Neural cell (in vitro differentiated cells): ENCODE measurements around the gene RABGAP1L. TPM values are rescaled to one million over a fixed set of nuclear protein-coding genes. Genes with fewer than 3 reads are reported as not detected.

Source experiments
- H2AFZ ChIP-seq: fragments of 200-600, 300-800 bp; sonication (generic), shearing (Covaris generic); 2 replicates; pipeline ENCODE4 v1.6.0; 2014; ENCODE audit warnings: low read depth, mild to moderate bottlenecking, antibody characterized with exemption, low read length, moderate library complexity
- H3F3A ChIP-seq: fragments of 200-600 bp; shearing (Covaris generic); 2 replicates; pipeline ENCODE4 v1.6.1; 2016; ENCODE audit warnings: mild to moderate bottlenecking, moderate library complexity, mixed read lengths, antibody characterized with exemption, low read length; ENCODE audit not compliant: insufficient read depth, poor library complexity, severe bottlenecking
- H3K27ac ChIP-seq: fragments of 200-600, 300-800 bp; sonication (generic), shearing (Covaris generic); 2 replicates; pipeline ENCODE4 v1.5.1; 2014; ENCODE audit warnings: mild to moderate bottlenecking, low read length, moderate library complexity
- H3K27me3 ChIP-seq: fragments of 300-800, 200-600 bp; sonication (generic), shearing (Covaris generic); 2 replicates; pipeline ENCODE4 v1.6.0; 2014; ENCODE audit warnings: mild to moderate bottlenecking, low read depth, low read length, moderate library complexity; ENCODE audit not compliant: insufficient read depth
- H3K36me3 ChIP-seq: fragments of 300-800, 200-600 bp; sonication (generic), shearing (Covaris generic); 2 replicates; pipeline ENCODE4 v1.5.1; 2014; ENCODE audit warnings: mild to moderate bottlenecking, antibody characterized with exemption, low read length, moderate library complexity; ENCODE audit not compliant: insufficient read depth
- H3K4me2 ChIP-seq: fragments of 300-800, 200-600 bp; sonication (generic), shearing (Covaris generic); 2 replicates; pipeline ENCODE4 v1.6.0; 2014; ENCODE audit warnings: mild to moderate bottlenecking, low read length
- H3K4me3 ChIP-seq: fragments of 300-800, 200-600 bp; sonication (generic), shearing (Covaris generic); 2 replicates; pipeline ENCODE4 v1.5.1; 2014; ENCODE audit warnings: mild to moderate bottlenecking, low read length, moderate library complexity
- H3K79me2 ChIP-seq: fragments of 200-600 bp; shearing (Covaris generic); replicated peaks from 2 replicates; pipeline ENCODE4 v1.6.0; 2014; ENCODE audit warnings: mild to moderate bottlenecking, low read length, moderate library complexity; ENCODE audit not compliant: insufficient read depth
- H3K9ac ChIP-seq: fragments of 300-800, 200-600 bp; sonication (generic), shearing (Covaris generic); 2 replicates; pipeline ENCODE4 v1.6.1; 2016; ENCODE audit warnings: mild to moderate bottlenecking, low read length, mixed read lengths
- H3K9me2 ChIP-seq: fragments of 200-600 bp; shearing (Covaris generic); 2 replicates; pipeline ENCODE4 v1.6.1; 2016; ENCODE audit warnings: mild to moderate bottlenecking, low read length, mixed read lengths; ENCODE audit not compliant: insufficient read depth
- H3K9me3 ChIP-seq: fragments of 200-600, 300-800 bp; sonication (generic), shearing (Covaris generic); 2 replicates; pipeline ENCODE4 v1.6.1; 2016; ENCODE audit warnings: mild to moderate bottlenecking, mixed run types, low read length, moderate library complexity, mixed read lengths
- H4K20me1 ChIP-seq: fragments of 200-600 bp; shearing (Covaris generic); 2 replicates; pipeline ENCODE4 v1.6.1; 2016; ENCODE audit warnings: mild to moderate bottlenecking, mixed run types; ENCODE audit not compliant: insufficient read depth
- CTCF ChIP-seq: fragments of 450-650 bp; IDR thresholded peaks from 2 replicates; pipeline ENCODE4 v1.5.1; 2014; ENCODE audit warnings: antibody characterized with exemption, mild to moderate bottlenecking, moderate library complexity; ENCODE audit not compliant: poor library complexity, severe bottlenecking
- EP300 ChIP-seq: fragments of 450-650 bp; conservative IDR thresholded peaks from 2 replicates; pipeline ENCODE4 v1.6.1; 2014; ENCODE audit warnings: antibody characterized with exemption, mild to moderate bottlenecking, moderate library complexity; ENCODE audit not compliant: poor library complexity, severe bottlenecking
- EZH2 ChIP-seq: fragments of 200-600, 300-800 bp; shearing (Covaris generic), sonication (generic); IDR thresholded peaks from 2 replicates; pipeline ENCODE4 v1.6.1; 2014; ENCODE audit warnings: antibody characterized with exemption, low read length, borderline replicate concordance, mild to moderate bottlenecking; ENCODE audit not compliant: insufficient read depth, poor library complexity, severe bottlenecking
- MXI1 ChIP-seq: fragments of 450-650 bp; conservative IDR thresholded peaks from 2 replicates; pipeline ENCODE4 v1.6.1; 2014; ENCODE audit warnings: antibody characterized with exemption, mild to moderate bottlenecking; ENCODE audit not compliant: poor library complexity, severe bottlenecking
- POLR2AphosphoS5 ChIP-seq: IDR thresholded peaks from 2 replicates; pipeline ENCODE4 v1.6.1; 2012
- RAD21 ChIP-seq: fragments of 450-650 bp; conservative IDR thresholded peaks from 2 replicates; pipeline ENCODE4 v1.6.1; 2014; ENCODE audit warnings: antibody characterized with exemption, mild to moderate bottlenecking, moderate library complexity
- REST ChIP-seq: IDR thresholded peaks from 2 replicates; pipeline ENCODE4 v1.6.1; 2012; ENCODE audit warnings: borderline replicate concordance
- SMC3 ChIP-seq: fragments of 450-650 bp; conservative IDR thresholded peaks from 2 replicates; pipeline ENCODE4 v1.6.1; 2014; ENCODE audit warnings: antibody characterized with exemption, mild to moderate bottlenecking, moderate library complexity; ENCODE audit not compliant: poor library complexity
- TAF1 ChIP-seq: IDR thresholded peaks from 2 replicates; pipeline ENCODE4 v1.6.1; 2012; ENCODE audit warnings: low read depth
- polyA plus RNA-seq: library from polyadenylated mRNA; depleted of rRNA; stranded (reverse); fragments of >200 nt; gene quantifications from 2 replicates; pipeline ENCODE4 v1.2.3, GENCODE V29; 2014

The RABGAP1L gene
- polyA plus RNA-seq, 1 donor from 2014 or later = 32.2 TPM

DNA sequence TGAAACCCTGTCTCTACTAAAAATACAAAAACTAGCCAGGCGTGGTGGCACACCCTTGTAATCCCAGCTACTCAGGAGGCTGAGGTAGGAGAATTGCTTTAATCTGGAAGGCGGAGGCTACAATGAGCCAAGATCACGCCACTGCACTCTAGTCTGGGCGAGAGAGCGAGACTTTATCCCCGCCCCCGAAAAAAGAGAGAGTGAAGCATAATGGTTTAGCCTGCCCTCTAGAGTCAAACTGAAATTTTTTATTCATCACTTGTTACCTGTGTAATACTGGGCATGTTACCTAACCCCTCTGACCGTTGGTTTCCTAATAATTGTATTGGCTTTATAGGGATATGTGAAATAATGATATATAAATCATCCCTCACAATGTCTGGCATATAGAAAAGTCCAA is 307.3 kb downstream of the RABGAP1L start:
- Histone ChIP-seq H3K27me3 (no peaks in the 10 kb centered on the region), H3K27ac (no peak overlapping the region), H3K9me2 (no peaks in the 10 kb centered on the region), H3K4me3 (no peak overlapping the region), H4K20me1 (no peaks in the 10 kb centered on the region), H3K4me2 (no peak overlapping the region), H3K79me2 (no peaks in the 10 kb centered on the region), H3K9me3 (no peaks in the 10 kb centered on the region), H3K36me3 (no peaks in the 10 kb centered on the region), H3F3A (no peaks in the 10 kb centered on the region), H3K9ac (no peak overlapping the region), H2AFZ (no peak overlapping the region)
- no peak for TF ChIP-seq SMC3
- TF ChIP-seq RAD21 = no peak
- TF ChIP-seq REST = no peak
- no peak for TF ChIP-seq EZH2
- no peak for TF ChIP-seq TAF1
- TF ChIP-seq EP300 = no peak
- TF ChIP-seq CTCF = no peak
- no peak for TF ChIP-seq POLR2AphosphoS5
- TF ChIP-seq MXI1 = no peak

DNA sequence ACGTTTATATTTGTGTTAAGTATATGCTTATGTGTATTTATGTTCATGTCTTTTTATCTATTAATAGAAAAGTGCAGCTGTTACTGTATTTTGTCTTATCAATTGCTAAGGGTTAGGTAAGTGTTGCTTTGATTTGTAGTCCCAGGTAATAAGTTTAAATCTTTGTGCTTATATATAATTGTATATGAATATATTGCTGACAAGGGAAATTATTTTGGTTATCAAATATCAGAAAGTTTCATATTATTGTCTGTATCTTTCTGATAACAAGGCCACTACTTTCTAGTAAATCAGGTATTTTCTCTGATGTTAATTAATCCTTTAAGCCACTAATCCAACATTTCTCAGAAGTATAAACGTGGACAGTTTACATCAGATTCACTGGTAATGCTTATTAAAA is 309.7 kb downstream of the RABGAP1L start:
- Histone ChIP-seq H3K9me2 (no peaks in the 10 kb centered on the region), H3K79me2 (no peaks in the 10 kb centered on the region), H3K4me3 (no peak overlapping the region), H4K20me1 (no peaks in the 10 kb centered on the region), H3F3A (no peaks in the 10 kb centered on the region), H2AFZ (no peak overlapping the region), H3K27me3 (no peaks in the 10 kb centered on the region), H3K9me3 (no peaks in the 10 kb centered on the region), H3K27ac (no peak overlapping the region), H3K36me3 (no peaks in the 10 kb centered on the region), H3K4me2 (no peak overlapping the region), H3K9ac (no peak overlapping the region)
- TF ChIP-seq CTCF = no peak
- no peak for TF ChIP-seq SMC3
- no peak for TF ChIP-seq TAF1
- no peak for TF ChIP-seq EZH2
